ENCODE measurements around the gene PER2. TPM values are rescaled to one million over a fixed set of nuclear protein-coding genes. Genes with fewer than 3 reads are reported as not detected.
A peak's percentile ranks its signal among the peaks of the same experiment; 100 is the strongest.

PER2 gene
- total and polyA plus RNA-seq, 9 of the 15 experiments (the other 6 are each of a cell fraction or from before 2014, with no cell fraction given) = 1.1 to 10.3 (median 2.9) TPM

GRCh38 chr2:238320648-238321281, 32.4 kb upstream of the PER2 start:
- Histone ChIP-seq H3K27me3 (ENCODE audit: control insufficient read depth in 2 of 2, insufficient read depth in 2 of 2, low read length in 2 of 2) (no peaks in the 10 kb centered on the region), H2AFZ (ENCODE audit: low read depth, low read length) (no peak overlapping the region), H3K27ac (ENCODE audit: extremely low read depth, low read depth, low read length) (no peak overlapping the region), H3K36me3 (ENCODE audit: control insufficient read depth, insufficient read depth, low read length) (no peaks in the 10 kb centered on the region), H3K9ac (ENCODE audit: insufficient read depth in 1 of 2, low read depth in 2 of 2, low read length in 2 of 2) (peak overlapping the region in 1 of 2 experiments; percentile 90; a peak in 3 of 4 replicates), H3K9me1 (ENCODE audit: control insufficient read depth, insufficient read depth, low read length) (no peaks in the 10 kb centered on the region), H3K79me2 (ENCODE audit: control insufficient read depth, insufficient read depth, low read length) (no peaks in the 10 kb centered on the region), H3K4me2 (ENCODE audit: insufficient read depth, low read length) (peak overlapping the region; percentile 81), H3K4me1 (replicated peaks in 1 of 2; ENCODE audit: control insufficient read depth in 2 of 2, insufficient read depth in 2 of 2, low read length in 2 of 2) (peaks cover 0 to 25% of the 10 kb centered on the region in 2 experiments; a peak in 3 of 5 replicates), H3K9me3 (replicated peaks; ENCODE audit: control insufficient read depth, insufficient read depth, low read depth, low read length) (no peaks in the 10 kb centered on the region), H4K20me1 (replicated peaks; ENCODE audit: control insufficient read depth, insufficient read depth, low read length) (no peaks in the 10 kb centered on the region; the same call in 1 of the 2 replicates), H3K4me3 (peak overlapping the region; percentile 52)
- FAIRE-seq (no peak), DNase-seq (ENCODE audit: extremely low read depth in 1 of 4, low spot score in 3 of 4) (peak in 3 of 4 experiments; percentile 9 to 48 (median 41)), ATAC-seq (peak; percentile 39)
- intact Hi-C loops (cut with micrococcal nuclease) = no loop called here
- in situ Hi-C loops (cut with MboI) = no loop called here
- 4% methylated on average over 14 of the region's 65 CpGs for WGBS (ENCODE audit: insufficient coverage, low coverage, missing lambda C conversion rate)
- ChIA-PET POLR2A (no interaction called here), CTCF (ENCODE audit: low intra/inter-chr PET ratio) (no interaction called here)
- no TSS peak for BruUV-seq (replicated peaks)
- TF ChIP-seq POLR2B (IDR thresholded peaks at IDR 0.05; ENCODE audit: low read depth, partially characterized antibody) = no peak
- peak; percentile 41 for TF ChIP-seq RBBP5 (IDR thresholded peaks at IDR 0.05; ENCODE audit: borderline replicate concordance, insufficient read depth, low read length, poor library complexity, severe bottlenecking)
- TF ChIP-seq PHF8 (IDR thresholded peaks at IDR 0.05; ENCODE audit: borderline replicate concordance, low read length) = peak; percentile 49; the same call in 1 of the 2 replicates
- no peak for TF ChIP-seq ETV1 (tag; conservative IDR thresholded peaks at IDR 0.05; ENCODE audit: low read depth)
- no peak for TF ChIP-seq ZNF583 (CRISPR knock-in tag; IDR thresholded peaks at IDR 0.05)
- TF ChIP-seq THAP12 (CRISPR knock-in tag; IDR thresholded peaks at IDR 0.05) = no peak
- TF ChIP-seq ZFX (CRISPR knock-in tag; IDR thresholded peaks at IDR 0.05) = peak; percentile 39
- peak; percentile 11 for TF ChIP-seq FIP1L1 (IDR thresholded peaks at IDR 0.05; ENCODE audit: low read depth, low read length, poor library complexity, severe bottlenecking)
- TF ChIP-seq TGIF2 (CRISPR knock-in tag; IDR thresholded peaks at IDR 0.05) = no peak
- TF ChIP-seq JUND (IDR thresholded peaks at IDR 0.05; ENCODE audit: borderline replicate concordance, low read depth, low read length) = no peak
- no peak for TF ChIP-seq JUND (tag; IDR thresholded peaks at IDR 0.05; ENCODE audit: borderline replicate concordance, low read depth, low read length)

Data from K562 (cell line).